ENCODE measurements around the gene TYW3. TPM values are rescaled to one million over a fixed set of nuclear protein-coding genes. Genes with fewer than 3 reads are reported as not detected.

The TYW3 gene
- total and polyA plus RNA-seq, 8 donors = 5.0 to 12.4 (median 8.9) TPM

- Histone ChIP-seq H3K27ac (no peak overlapping the region), H3K4me1 (no peaks in the 10 kb centered on the region), H3K4me3 (no peak overlapping the region), H3K36me3 (peaks cover 0 to 17% (median 0%) of the 10 kb centered on the region in 3 donors), H3K9me3 (no peaks in the 10 kb centered on the region), H3K27me3 (no peaks in the 10 kb centered on the region)
- no peak for ATAC-seq
- no peak for TF ChIP-seq CTCF (IDR thresholded peaks at IDR 0.05)
- no peak for DNase-seq
- FAIRE-seq = no peak
- intact Hi-C loops (cut with DNase I) = no loop called here
Observed at GRCh38 chr1:74699331-74699730, 33.6 kb upstream of the TYW3 start.

GRCh38 chr1:74703386-74704182 is 29.4 kb upstream of the TYW3 start:
- no peak for FAIRE-seq
- WGBS, 2 donors = 82 to 85% methylated on average over 6 of the region's 6 CpGs

GRCh38 chr1:74712881-74713280 is 20.1 kb upstream of the TYW3 start:
- no peak for ATAC-seq
- Histone ChIP-seq H3K4me3 (no peak overlapping the region), H3K27me3 (no peaks in the 10 kb centered on the region), H3K27ac (no peak overlapping the region), H3K36me3 (peaks cover 0 to 60% (median 9%) of the 10 kb centered on the region in 3 donors), H3K4me1 (no peaks in the 10 kb centered on the region), H3K9me3 (no peaks in the 10 kb centered on the region)
- no peak for DNase-seq
- WGBS, 2 donors = 42 to 47% methylated on average over 1 of the region's 1 CpG
- intact Hi-C loops (cut with DNase I) = no loop called here
- TF ChIP-seq CTCF (IDR thresholded peaks at IDR 0.05) = no peak
- no peak for FAIRE-seq

More at GRCh38 chr1:74703386-74704182, 29.4 kb upstream of the TYW3 start:
- Histone ChIP-seq H3K27me3 (no peaks in the 10 kb centered on the region), H3K9me3 (no peaks in the 10 kb centered on the region), H3K4me3 (no peak overlapping the region), H3K4me1 (no peaks in the 10 kb centered on the region), H3K36me3 (peaks cover 0 to 57% (median 6%) of the 10 kb centered on the region in 3 donors), H3K27ac (no peak overlapping the region)
- intact Hi-C loops (cut with DNase I) = no loop called here
- ATAC-seq (no peak), DNase-seq (no peak)
- no peak for TF ChIP-seq CTCF (IDR thresholded peaks at IDR 0.05)

- Histone ChIP-seq H3K4me1 (no peaks in the 10 kb centered on the region), H3K36me3 (peaks cover 0 to 57% (median 9%) of the 10 kb centered on the region in 3 donors), H3K27ac (no peak overlapping the region), H3K4me3 (no peak overlapping the region), H3K9me3 (no peaks in the 10 kb centered on the region), H3K27me3 (no peaks in the 10 kb centered on the region)
- no peak for TF ChIP-seq CTCF (IDR thresholded peaks at IDR 0.05)
- intact Hi-C loops (cut with DNase I) = no loop called here
- DNase-seq (no peak), ATAC-seq (no peak), FAIRE-seq (no peak)
- WGBS, 2 donors = 91 to 97% methylated on average over 3 of the region's 3 CpGs
Observed at GRCh38 chr1:74713849-74714248, 19.1 kb upstream of the TYW3 start.
